Loucy (cell line): ENCODE results near the gene IL6.

ENCODE experiments used
- H2AFZ ChIP-seq: fragments of 200-600 bp; sonication (generic); 2 replicates; pipeline ENCODE4 v1.6.0; 2016; ENCODE audit warnings: antibody characterized with exemption, mild to moderate bottlenecking, low read length, moderate library complexity
- H3F3A ChIP-seq: fragments of 200-600 bp; 2 replicates; pipeline ENCODE4 v1.6.0; 2016; ENCODE audit warnings: antibody characterized with exemption, low read depth, mild to moderate bottlenecking
- H3K27me3 ChIP-seq: fragments of 200-600 bp; sonication (generic); 2 replicates; pipeline ENCODE4 v1.6.1; 2014; ENCODE audit warnings: low read length, mild to moderate bottlenecking; ENCODE audit not compliant: insufficient read depth, poor library complexity, severe bottlenecking
- H3K36me3 ChIP-seq: fragments of 200-600 bp; sonication (generic); 2 replicates; pipeline ENCODE4 v1.6.1; 2016; ENCODE audit warnings: low read length; ENCODE audit not compliant: insufficient read depth
- H3K4me1 ChIP-seq: fragments of 200-600 bp; sonication (generic); 2 replicates; pipeline ENCODE4 v1.5.1; 2014; ENCODE audit warnings: low read length, mild to moderate bottlenecking; ENCODE audit not compliant: insufficient read depth, poor library complexity, severe bottlenecking
- H3K4me2 ChIP-seq: fragments of 200-600 bp; sonication (generic); 2 replicates; pipeline ENCODE4 v1.6.0; 2014; ENCODE audit warnings: antibody characterized with exemption, low read length, low read depth, mild to moderate bottlenecking; ENCODE audit not compliant: poor library complexity, severe bottlenecking
- H3K4me3 ChIP-seq: fragments of 200-600 bp; sonication (generic); 2 replicates; pipeline ENCODE4 v1.5.1; 2014; ENCODE audit warnings: low read length, mild to moderate bottlenecking, mixed read lengths; ENCODE audit not compliant: poor library complexity, severe bottlenecking
- H3K79me2 ChIP-seq: fragments of 200-600 bp; sonication (generic); 2 replicates; pipeline ENCODE4 v1.6.1; 2014; ENCODE audit warnings: low read length; ENCODE audit not compliant: insufficient read depth
- H3K9ac ChIP-seq: fragments of 200-600 bp; sonication (generic); 2 replicates; pipeline ENCODE4 v1.6.0; 2014; ENCODE audit warnings: mild to moderate bottlenecking, low read depth, low read length, moderate library complexity; ENCODE audit not compliant: poor library complexity, severe bottlenecking
- H3K9me2 ChIP-seq: fragments of 200-600 bp; sonication (generic); replicated peaks from 2 replicates; pipeline ENCODE4 v1.6.1; 2016; ENCODE audit warnings: low read depth, low read length, mixed read lengths
- H3K9me3 ChIP-seq: fragments of 200-600 bp; sonication (generic); 2 replicates; pipeline ENCODE4 v1.6.1; 2014; ENCODE audit warnings: mild to moderate bottlenecking, antibody characterized with exemption, low read length, low read depth; ENCODE audit not compliant: insufficient read depth
- H4K20me1 ChIP-seq: fragments of 200-600 bp; sonication (generic); 2 replicates; pipeline ENCODE4 v1.6.0; 2014; ENCODE audit warnings: antibody characterized with exemption, low read length, mild to moderate bottlenecking; ENCODE audit not compliant: insufficient read depth, poor library complexity, severe bottlenecking
- EZH2phosphoT487 ChIP-seq: fragments of 200-600 bp; IDR thresholded peaks from 2 replicates; pipeline ENCODE4 v1.6.1; 2018; ENCODE audit warnings: antibody characterized with exemption, mild to moderate bottlenecking, moderate library complexity, borderline replicate concordance
- TF ChIP-seq, protein P1 (sequence below): fragments of 200-600 bp; sonication (generic); conservative IDR thresholded peaks from 2 replicates; pipeline ENCODE4 v1.5.1; 2014; ENCODE audit warnings: mild to moderate bottlenecking, antibody characterized with exemption, low read length

IL6 gene

GRCh38 chr7:22731766-22732165, 4.8 kb downstream of the IL6 start:
- H3K79me2 ChIP-seq = no peaks in the 10 kb centered on the region
- no peaks in the 10 kb centered on the region for H4K20me1 ChIP-seq
- H3K27me3 ChIP-seq = peaks cover 5% of the 10 kb centered on the region
- H3K9me2 ChIP-seq = no peaks in the 10 kb centered on the region
- H3K36me3 ChIP-seq = no peaks in the 10 kb centered on the region
- H3K4me1 ChIP-seq = peaks cover 9% of the 10 kb centered on the region
- TF ChIP-seq, protein P1, sequence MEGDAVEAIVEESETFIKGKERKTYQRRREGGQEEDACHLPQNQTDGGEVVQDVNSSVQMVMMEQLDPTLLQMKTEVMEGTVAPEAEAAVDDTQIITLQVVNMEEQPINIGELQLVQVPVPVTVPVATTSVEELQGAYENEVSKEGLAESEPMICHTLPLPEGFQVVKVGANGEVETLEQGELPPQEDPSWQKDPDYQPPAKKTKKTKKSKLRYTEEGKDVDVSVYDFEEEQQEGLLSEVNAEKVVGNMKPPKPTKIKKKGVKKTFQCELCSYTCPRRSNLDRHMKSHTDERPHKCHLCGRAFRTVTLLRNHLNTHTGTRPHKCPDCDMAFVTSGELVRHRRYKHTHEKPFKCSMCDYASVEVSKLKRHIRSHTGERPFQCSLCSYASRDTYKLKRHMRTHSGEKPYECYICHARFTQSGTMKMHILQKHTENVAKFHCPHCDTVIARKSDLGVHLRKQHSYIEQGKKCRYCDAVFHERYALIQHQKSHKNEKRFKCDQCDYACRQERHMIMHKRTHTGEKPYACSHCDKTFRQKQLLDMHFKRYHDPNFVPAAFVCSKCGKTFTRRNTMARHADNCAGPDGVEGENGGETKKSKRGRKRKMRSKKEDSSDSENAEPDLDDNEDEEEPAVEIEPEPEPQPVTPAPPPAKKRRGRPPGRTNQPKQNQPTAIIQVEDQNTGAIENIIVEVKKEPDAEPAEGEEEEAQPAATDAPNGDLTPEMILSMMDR = no peak
- no peak for TF ChIP-seq EZH2phosphoT487
- H3K4me3 ChIP-seq = no peak overlapping the region
- H3F3A ChIP-seq = no peaks in the 10 kb centered on the region
- H3K9ac ChIP-seq = no peak overlapping the region
- H2AFZ ChIP-seq = no peak overlapping the region
- no peaks in the 10 kb centered on the region for H3K9me3 ChIP-seq
- H3K4me2 ChIP-seq = no peak overlapping the region

DNA sequence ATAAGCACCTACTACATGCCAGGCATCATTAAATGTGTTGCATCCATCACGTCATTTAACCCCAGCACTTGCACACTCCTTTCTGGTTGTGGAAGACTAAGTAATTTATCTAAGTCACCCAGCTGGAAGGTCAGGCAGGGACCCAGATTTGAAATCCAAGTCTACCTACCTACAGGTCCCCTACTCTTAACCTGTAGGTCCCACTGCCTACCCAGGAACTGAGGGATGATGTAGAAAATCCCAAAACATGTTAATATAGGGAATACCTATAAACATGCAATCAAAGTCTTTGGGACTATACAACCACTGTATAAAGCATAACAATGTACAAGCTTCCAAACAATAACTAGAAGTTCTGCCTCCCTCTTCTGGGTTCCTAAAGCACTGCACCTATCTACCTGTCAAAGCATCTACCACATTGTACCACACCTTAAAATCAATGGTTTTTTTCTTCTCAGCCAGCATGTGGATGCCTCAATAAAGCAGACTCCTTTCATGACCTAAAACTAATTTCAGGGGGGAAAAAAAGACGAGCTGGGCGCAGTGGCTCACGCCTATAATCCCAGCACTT, 5.6 kb downstream of the IL6 start:
- peaks cover 2% of the 10 kb centered on the region for H3K4me1 ChIP-seq
- no peaks in the 10 kb centered on the region for H3K9me2 ChIP-seq
- TF ChIP-seq, protein P1 = peak; percentile 40
- no peak for TF ChIP-seq EZH2phosphoT487
- no peaks in the 10 kb centered on the region for H3K36me3 ChIP-seq
- H3K79me2 ChIP-seq = no peaks in the 10 kb centered on the region
- H4K20me1 ChIP-seq = no peaks in the 10 kb centered on the region
- H3K4me2 ChIP-seq = no peak overlapping the region
- H3K9me3 ChIP-seq = no peaks in the 10 kb centered on the region
- H2AFZ ChIP-seq = no peak overlapping the region
- no peak overlapping the region for H3K9ac ChIP-seq
- peaks cover 2% of the 10 kb centered on the region for H3K27me3 ChIP-seq
- H3F3A ChIP-seq = no peaks in the 10 kb centered on the region
- H3K4me3 ChIP-seq = no peak overlapping the region

- no peak overlapping the region for H3K4me3 ChIP-seq
- TF ChIP-seq, protein P1 = no peak
- H4K20me1 ChIP-seq = no peaks in the 10 kb centered on the region
- no peak overlapping the region for H3K9ac ChIP-seq
- H3F3A ChIP-seq = no peaks in the 10 kb centered on the region
- H3K9me2 ChIP-seq = no peaks in the 10 kb centered on the region
- no peaks in the 10 kb centered on the region for H3K79me2 ChIP-seq
- no peaks in the 10 kb centered on the region for H3K9me3 ChIP-seq
- H2AFZ ChIP-seq = no peak overlapping the region
- no peak overlapping the region for H3K4me2 ChIP-seq
- no peaks in the 10 kb centered on the region for H3K4me1 ChIP-seq
- H3K36me3 ChIP-seq = no peaks in the 10 kb centered on the region
- H3K27me3 ChIP-seq = no peaks in the 10 kb centered on the region
Observed at GRCh38 chr7:22733761-22734160, 6.8 kb downstream of the IL6 start.
